Left forelimb (tissue), 1 donor: ENCODE results near the gene GPR3.

ENCODE experiments used
- DNase-seq: peaks from one replicate; pipeline ENCODE4 v3.0.0-alpha.2; 2018; ENCODE audit warnings: low spot score

GPR3 gene, protein sequence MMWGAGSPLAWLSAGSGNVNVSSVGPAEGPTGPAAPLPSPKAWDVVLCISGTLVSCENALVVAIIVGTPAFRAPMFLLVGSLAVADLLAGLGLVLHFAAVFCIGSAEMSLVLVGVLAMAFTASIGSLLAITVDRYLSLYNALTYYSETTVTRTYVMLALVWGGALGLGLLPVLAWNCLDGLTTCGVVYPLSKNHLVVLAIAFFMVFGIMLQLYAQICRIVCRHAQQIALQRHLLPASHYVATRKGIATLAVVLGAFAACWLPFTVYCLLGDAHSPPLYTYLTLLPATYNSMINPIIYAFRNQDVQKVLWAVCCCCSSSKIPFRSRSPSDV

DNA sequence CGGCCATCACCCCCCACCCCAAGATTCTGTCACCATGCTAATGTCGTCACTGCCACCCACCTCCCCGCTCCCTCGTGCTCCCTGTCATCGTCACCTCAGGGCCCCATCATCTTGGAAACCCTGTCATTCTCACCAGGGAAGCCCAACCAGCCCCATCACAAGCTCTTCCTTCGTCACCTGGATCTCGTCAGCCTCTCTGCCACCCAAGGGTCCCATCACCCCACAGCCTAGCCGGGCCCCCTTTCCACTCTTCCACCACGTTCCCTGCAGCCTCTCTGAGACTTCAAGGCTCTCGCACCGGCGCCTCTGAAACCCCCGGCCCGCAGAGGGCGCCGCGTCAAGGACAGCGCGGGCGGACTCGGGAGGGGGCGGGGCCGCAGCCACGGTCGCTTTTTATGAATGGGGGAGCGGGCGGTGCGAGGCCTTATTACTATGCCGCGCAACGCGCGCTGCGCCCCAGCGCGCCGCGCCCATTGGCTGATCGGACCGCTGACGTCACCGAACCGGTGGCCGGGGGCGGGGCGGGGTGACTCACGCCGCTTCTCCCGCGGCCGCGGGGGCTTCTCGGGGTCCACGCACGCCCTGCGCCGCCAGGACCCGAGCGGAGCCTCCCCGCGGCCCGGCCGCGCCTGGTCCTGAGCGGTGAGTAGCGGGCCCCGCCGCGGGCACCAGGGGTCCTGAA lies at the start of gene GPR3:
GPR3 (plus strand) TSS at position 527 of the 682 bp plus-strand sequence. CDS start 1,177 bp downstream, outside the sequence.
- peak; percentile 91 for DNase-seq

DNA sequence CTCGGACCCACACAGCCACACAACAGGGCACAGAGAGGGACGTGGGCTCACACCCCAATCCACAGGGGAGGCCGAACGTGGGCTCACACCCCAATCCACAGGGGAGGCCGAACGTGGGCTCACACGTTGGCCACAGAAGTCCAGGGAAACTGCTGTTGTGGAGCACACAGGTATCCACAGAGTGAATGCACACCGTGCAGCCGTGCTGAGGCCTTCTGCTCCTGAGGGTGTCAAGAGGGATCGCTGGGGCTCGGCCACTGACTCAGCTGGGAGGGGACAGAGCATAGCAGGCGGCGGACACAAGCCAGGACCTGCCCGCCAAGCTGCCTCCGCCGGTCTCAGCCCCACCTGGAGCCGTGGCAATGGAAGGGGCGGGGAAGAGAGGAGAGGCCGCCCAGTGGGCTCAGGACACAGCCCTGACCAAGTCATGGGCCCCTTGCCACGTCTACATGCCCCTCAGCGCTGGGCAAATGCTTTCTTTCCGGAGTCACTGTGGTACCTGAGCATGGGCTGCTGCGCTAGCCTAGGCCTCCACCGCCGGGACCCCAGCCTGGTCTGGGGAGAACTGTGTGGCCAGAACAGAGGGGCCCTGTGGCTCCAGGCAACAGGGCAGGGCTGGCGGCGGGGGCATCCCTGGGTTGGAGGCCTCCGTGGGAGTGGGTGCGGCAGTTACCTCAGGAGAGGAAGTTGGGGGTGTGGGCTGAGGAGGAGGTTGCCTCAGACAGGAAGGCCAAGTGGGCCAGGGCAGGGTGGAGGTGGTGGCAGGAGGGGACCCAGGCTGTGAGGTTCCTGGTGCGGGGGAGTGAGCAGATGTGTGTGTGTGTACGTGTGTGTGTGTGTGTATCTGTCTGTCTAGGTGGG lies 49.4 kb upstream of the GPR3 start:
- DNase-seq, result no peak

GRCh38 chr1:27343639-27344025 lies 48.8 kb upstream of the GPR3 start:
- DNase-seq, result no peak

DNA sequence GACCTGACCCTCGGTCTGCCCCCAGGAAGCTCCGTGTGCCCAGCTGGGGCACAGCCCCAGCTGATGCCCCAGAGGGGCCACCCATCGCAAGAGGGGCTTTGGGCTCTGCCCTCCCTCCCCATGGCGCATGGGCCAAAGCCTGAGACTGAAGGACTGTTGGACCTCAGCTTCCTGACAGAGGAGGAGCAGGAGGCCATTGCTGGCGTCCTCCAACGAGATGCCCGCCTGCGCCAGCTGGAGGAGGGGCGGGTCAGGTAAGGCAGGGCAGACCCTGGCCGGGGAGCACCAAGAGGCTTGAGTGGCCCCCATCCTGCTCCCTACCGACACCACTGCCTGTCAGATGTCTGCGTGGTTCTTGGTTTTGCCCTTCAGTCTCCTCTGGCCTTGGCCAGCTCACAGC lies 47.1 kb upstream of the GPR3 start:
- DNase-seq, result no peak

- DNase-seq, result no peak
Observed at GRCh38 chr1:27346357-27346756, 46.1 kb upstream of the GPR3 start.

- DNase-seq, result no peak
Observed at GRCh38 chr1:27346991-27347624, 45.3 kb upstream of the GPR3 start.

DNA sequence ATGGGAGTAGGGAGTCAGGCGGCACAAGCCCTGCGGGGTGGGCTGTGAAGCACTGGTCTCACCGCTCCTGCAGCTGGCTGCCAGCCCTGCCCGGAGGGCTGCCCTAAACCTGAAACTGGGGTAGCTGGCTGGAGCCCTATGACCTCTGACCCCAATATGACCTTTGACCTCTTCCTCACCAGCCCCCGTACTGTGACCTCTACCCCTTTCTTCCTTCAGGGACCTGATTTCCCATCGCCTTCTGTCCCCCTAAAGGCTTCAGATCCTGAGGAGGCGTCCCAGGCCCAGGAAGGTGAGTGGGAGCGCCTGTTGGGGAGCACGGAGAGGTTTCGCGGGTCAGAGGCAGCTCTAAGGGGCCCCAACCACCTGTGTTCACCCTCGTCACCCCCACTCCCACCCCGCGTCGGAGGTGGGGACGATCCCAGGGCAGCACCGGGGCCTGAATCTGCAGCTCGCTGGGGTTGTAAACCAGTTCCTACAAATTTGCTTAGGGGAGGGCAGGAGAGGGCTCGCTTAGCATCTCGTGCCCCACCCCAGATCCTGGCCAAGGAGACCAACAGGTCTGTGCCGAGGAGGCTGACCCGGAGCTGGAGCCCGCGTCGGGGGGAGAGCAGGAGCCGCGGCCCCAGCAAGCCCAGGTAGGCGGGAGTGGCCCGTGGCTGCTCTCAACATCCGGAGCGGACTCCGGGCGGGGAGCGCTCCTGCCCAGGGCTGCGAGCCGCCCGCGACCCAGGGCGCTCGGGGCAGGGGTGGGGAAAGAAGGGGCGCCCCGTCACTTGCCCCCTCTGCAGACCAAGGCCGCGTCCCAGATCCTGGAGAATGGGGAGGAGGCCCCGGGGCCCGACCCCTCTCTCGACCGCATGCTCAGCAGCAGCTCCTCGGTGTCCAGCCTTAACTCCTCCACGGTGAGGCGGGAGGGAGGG lies 43.3 kb upstream of the GPR3 start:
- DNase-seq, result no peak

DNA sequence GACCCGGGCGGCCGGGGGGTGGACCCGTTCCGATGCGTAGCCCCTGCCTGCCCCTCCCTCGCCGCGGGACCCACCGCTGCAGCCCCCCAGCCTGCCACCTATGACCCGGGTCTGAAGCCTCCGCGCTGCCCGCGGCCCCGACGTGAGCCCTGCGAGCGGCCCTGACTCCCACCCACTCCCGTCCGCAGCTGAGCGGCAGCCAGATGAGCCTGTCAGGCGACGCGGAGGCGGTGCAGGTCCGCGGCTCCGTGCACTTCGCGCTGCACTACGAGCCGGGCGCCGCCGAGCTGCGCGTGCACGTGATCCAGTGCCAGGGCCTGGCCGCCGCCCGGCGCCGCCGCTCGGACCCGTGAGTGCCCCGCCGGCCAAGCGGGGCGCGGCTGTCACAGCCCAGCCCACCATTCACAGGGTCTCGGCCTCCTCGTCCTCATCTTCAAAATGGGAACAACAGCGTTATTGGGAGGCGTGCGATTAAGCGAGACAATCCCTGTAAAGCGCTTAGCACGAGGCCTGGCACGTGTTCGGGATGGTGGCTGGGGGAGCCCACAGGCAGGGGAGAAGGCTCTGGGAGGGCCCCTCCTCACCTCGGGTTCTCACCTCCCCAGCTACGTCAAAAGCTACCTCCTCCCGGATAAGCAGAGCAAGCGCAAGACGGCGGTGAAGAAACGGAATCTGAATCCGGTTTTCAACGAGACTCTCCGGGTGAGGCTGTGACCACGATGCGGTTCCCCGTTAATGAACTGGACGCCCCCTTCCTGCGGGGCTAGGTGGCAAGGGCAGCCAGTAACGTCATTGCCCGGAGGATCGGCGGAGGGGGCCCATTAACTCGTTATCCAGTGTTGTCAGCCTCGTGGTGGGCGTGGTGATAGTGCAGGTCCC lies 42.4 kb upstream of the GPR3 start:
- DNase-seq, result no peak

DNA sequence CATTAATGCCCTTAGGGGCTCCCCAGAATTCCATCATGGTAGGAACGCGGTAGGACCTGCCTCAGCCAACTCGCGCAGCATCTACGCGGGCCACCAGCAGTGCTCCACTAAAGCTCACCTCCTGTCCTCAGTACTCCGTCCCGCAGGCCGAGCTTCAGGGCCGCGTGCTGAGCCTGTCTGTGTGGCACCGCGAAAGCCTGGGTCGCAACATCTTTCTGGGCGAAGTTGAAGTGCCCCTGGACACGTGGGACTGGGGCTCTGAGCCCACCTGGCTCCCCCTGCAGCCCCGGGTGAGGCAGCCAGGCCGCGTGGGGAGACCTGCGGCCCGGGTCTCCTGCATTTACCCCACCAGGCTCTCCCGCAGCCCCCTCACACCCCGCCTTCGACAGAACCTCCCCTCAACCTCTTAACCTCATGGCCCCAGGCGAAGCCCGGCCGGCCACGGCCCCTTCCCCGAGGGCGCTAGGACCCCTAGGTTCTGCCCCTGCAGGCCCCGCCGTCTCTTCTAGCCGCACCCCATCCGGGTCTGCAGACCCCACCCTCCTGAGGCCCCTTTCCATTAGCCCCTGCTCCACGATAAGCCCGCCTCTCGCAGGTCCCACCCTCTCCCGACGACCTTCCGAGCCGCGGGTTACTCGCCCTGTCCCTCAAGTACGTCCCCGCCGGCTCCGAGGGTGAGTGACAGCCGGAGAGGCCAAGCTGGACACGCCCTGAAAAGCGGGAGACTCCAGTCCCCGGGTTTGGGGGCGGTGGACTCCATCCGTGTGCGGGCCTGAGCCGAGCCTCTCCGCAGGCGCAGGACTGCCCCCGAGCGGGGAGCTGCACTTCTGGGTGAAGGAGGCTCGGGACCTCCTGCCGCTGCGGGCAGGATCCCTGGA lies 41.5 kb upstream of the GPR3 start:
- no peak for DNase-seq

DNA sequence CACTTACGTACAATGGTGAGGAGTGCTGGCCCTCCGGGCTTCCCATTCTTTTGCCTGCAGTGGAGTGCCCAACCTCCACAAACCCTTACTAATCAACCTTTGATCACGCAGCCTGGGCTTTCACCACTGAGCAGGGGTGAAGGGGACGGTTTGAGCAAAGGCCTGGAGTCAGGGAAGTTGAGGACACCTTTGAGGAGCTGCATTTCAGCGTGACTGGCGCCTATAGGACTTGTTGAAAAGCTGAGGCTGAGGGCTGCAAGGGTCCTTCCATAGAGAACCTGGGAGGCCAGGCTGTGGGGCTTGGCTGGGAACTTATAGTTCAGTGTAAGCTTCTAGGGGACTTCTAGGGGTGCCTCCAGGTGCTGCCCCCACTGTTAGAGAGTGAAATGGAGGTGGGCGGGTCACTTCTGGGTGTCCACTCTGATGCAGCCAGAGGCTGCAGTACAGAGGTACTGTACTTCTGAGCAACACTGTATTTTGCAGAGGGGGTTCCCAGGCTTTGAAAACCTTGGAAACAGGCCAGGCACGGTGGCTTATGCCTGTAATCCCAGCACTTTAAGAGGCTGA lies 40.8 kb upstream of the GPR3 start:
- DNase-seq, result no peak

DNA sequence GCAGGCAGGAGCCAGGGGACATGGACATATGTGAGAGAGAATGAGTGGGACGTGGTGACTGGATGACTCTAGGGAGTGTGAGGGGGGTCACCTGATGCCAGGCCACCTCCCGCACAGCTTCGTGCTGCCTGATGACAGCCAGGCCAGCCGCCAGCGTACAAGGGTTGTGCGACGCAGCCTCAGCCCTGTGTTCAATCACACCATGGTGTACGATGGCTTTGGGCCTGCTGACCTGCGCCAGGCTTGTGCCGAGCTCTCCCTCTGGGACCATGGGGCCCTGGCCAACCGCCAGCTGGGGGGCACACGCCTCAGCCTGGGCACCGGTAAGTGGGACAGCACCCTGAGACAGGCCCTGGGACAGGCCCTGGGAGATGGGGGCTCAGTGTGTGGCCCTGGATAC lies 39.3 kb upstream of the GPR3 start:
- no peak for DNase-seq

GRCh38 chr1:27353629-27354028 lies 38.8 kb upstream of the GPR3 start:
- DNase-seq, result no peak

GRCh38 chr1:27355683-27356082 lies 36.7 kb upstream of the GPR3 start:
- DNase-seq, result no peak

DNA sequence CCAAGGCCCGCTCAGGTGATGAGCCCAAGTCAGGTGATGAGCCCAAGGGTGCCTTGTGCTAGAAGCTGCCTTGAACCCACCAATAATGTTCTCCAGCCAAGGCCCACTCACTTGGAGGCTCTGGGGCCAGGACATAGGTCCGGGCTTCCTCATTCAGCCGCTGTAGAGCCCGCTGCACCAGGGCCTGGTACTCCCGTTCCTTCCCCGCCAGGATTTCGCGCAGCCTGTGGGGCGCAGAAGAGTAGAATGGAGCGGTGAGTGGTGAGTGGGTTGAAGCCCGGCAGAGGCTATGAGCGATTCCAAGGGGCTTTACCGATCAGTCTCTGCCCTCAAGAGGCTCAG lies 36.2 kb upstream of the GPR3 start:
- DNase-seq, result no peak

DNA sequence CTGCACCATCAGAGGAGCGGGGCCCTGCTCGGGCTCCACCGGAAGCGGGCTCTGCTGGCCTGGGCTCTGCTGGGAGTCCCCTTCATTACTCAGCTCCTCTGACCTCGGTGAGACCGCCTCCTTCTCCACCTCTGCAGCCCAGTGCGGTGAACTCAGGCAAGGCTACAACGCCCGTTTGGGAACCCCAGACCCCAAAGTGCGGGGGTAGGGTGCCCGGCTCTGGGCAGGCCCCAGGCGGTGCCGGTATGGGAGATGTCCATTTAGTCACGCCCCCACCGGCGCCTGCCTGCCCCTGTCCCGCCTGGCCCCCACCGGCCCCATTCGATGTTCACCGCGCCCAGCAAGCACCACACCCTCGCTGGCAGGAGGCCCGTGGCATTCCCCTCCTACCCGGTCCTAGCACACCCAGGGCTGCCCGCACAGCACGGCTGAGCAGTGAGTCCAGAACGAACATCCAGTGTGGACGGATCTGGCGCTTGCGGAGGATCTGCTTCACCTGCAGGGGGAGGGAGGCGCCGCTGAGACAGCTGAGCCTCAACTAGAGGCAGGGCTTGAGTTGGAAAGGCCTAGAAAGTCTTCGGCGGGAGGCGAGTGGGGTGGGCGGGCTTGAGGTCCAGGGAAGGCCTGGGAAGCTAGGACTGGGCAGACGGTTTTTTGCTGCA lies 35.7 kb upstream of the GPR3 start:
- DNase-seq, result no peak

DNA sequence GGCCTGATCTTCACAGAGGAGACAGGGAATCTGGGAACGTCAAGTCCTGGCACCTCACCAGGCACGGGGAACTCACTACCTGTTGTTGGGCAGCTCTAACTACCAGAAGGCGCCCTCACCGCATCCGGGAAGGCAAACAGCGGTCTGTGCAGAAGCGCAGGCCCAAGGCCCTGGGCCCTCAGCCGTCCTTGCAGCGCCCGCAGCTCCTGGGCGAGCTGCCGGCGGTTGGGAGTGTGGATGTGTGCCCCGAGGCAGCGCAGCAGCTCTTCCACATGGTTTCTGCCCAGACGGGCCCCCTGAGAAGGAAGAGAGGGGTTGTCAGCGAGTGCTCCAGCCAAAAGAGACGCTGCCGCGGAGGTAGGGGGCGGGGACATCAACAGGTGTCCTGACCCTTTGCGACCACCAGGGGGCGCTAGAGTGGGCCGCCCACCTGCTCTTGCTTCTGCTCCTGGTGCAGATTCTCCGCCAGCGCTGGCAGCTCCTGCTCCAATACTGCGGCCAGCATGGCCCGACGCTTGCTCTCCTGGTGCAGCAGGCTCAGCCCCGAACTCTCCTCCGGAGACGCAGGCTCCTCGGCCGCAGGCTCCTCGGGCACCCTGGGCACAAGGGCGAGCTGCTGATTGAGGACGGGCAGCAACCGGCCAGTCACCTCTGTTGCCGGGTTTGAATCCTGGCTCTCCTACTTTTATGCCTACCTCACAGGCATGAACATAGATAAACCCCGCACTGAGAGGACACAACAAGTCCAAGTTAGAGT lies 35.0 kb upstream of the GPR3 start:
- peak; percentile 88 for DNase-seq

GRCh38 chr1:27358038-27358927 lies 34.1 kb upstream of the GPR3 start:
- DNase-seq, result no peak
